Skeletal muscle cell (primary cell): ENCODE measurements around the gene ULBP2.
"Not testable (repeated sequence)": the region's sequence is repeated elsewhere in the genome, so short reads cannot be mapped to it uniquely, and the experiment has no call there.

Source experiments
- DNase-seq: peaks from one replicate; pipeline ENCODE4 v3.0.0-alpha.2; 2010; ENCODE audit warnings: low read depth
- H3K4me3 ChIP-seq: 2 replicates; pipeline ENCODE4 v1.5.1; 2011; ENCODE audit warnings: low read depth, mild to moderate bottlenecking, control low read depth, low read length, moderate library complexity

The ULBP2 gene

DNA sequence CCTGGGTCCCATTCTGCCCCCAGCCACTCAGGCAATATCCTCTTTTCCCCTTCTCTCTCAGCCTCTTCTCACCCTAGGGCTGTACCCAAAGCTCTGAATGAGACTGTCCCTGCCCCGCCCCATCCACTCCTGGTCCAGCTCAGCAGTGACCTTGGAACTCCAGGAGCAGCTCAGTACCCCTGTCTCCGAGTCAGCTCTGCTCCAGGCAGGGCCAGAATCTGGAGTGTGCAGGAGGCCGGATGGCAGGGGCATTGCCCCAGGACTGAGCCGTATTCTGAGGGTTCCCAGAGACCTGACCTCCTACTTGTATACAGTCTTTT lies 16.9 kb upstream of the ULBP2 start:
- no peak overlapping the region for H3K4me3 ChIP-seq
- DNase-seq = no peak

DNA sequence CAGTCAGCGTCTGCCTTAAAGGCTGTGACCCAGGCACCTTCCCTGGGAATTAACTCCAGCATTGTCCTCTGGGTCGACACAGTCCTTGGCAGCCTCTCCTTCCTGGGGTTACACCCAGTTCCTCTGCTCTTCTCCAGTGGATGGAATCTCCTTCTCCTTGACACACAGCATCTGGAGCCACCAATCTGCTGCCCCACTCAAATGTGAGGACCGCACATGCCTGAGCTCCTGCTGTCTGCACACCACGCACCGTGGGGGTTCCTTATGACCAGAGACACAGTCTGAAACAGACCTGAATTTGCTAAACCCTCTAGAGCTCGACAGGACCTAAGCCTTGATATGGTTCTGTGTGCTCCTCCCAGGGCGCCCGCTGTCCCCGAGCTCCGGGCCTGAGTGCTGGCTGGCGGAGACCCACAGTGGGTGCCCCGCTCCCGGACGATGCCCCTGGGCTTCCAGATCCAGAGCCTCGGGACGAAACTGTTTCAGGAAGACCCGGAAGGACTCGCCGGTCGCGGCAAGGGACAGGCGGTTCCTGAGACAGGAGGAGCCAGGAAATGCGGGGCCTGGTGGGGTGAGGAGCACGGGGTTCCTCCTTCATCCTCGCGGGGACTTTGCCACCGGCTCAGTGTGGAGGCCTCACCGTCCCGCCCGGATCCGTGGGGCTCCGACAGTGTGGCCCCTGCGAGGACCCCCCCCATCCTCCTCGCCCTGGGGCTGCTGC lies 16.4 kb upstream of the ULBP2 start:
- DNase-seq = no peak
- peak overlapping the region; percentile 51 for H3K4me3 ChIP-seq

DNA sequence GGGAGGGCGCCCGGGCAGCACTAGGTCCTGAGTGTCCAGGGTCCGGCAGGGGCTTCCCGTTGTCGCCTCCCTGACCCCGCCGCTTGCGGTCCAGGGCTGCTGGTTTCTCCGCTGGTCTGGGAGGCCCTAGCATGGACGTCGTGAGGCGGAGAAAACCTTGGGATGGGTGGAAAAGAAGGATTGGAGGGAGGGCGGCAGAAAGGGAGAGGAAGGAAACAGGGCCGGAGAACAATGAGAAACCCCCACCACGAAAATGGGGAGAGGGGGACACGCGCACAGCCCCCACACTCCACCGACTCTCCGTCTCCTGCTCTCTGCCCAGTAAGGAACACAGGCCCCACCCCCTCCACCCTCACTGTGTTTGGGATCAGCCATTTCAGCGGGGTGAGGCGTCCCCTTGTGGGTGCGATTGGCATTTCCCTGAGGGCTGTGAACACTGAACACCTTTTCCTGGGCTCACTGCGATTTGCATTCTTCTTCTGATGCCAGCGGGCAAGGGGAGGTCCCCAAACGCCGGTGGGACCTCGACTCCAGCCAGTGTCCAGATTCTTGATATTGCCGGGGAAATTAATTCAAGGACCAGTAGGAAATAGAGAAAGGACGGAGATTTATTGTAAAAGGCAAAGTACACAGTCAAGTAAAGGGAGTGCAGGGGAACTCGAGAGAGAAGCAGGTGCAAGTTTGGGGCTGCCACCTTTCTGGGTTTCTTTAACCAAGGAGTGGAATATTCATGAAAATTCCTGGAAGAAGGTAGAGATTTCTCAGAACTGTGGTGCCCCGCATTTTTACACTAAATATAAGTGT lies 15.6 kb upstream of the ULBP2 start:
- H3K4me3 ChIP-seq = peak overlapping the region; percentile 51
- DNase-seq = no peak

DNA sequence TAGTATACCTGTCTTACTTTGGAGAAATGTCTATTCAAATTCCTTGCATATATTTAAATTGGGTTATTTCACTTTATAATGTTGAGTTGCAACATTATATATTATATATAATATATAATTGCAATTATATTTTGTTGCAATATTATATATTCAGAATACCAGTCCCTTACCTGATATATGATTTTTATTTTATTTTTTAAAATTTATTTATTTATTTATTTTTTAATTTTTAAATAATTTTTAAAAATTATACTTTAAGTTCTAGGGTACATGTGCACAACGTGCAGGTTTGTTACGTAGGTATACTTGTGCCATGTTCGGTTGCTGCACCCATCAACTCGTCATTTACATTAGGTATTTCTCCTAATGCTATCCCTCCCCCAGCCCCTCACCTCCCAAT lies 14.8 kb upstream of the ULBP2 start:
- DNase-seq, H3K4me3 ChIP-seq: not testable (repeated sequence)

DNA sequence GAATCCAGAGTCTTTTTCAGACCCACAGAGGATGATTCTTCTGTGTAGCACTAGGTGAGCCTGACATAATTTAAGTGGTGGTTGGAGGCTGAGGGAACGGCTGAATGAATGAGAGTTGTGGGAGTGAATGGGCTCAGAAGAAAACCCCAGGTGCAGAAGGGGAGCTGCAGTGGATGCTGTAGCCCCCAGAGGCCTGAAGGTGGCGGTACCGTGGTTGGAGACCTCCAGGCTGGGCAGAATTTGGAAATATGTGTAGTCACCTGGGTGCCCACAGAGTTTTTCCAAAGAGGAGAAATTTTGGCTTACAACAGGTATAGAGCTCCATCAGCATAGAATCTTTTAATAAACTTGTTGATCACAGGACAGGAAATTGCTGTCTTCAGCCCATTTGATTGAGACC lies 12.4 kb upstream of the ULBP2 start:
- DNase-seq = no peak
- H3K4me3 ChIP-seq = no peak overlapping the region

DNA sequence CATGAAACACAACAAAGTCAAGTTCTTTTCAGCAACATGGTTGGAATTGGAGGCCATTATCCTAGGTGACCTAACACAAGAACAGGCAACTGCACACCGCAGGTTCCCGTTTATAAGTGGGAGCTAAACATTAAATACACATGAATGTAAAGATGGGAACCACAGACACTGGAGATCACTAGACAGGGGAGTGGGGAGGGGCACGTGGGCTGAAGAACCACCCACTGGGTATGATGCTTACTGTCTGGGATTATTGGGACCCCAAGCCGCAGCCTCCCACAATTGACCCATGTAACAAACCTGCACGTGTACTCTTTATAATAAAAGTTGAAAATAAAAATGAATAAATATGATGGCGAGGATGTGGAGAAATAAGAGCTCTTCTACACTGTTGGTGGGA lies 10.3 kb upstream of the ULBP2 start:
- no peak overlapping the region for H3K4me3 ChIP-seq
- no peak for DNase-seq

DNA sequence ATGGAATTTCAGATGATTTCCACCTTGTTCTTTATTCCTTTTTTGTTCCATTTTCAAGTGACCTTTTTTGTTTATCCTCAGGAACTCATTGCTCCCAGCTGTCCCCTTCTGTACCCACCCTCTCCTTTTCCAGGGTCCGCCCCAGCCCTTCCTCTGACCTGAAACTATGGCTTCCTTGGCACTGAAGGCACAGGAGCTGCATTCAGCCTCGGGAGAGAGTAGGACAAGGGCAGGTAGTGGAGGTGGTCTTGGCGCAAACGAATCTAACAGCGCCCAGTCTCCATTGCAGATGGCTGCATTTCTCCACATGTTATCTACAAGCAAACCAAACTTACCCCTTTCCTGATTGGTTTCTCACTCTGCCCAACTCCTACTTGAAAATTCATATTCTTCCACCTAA lies 8.8 kb upstream of the ULBP2 start:
- no peak overlapping the region for H3K4me3 ChIP-seq
- no peak for DNase-seq

DNA sequence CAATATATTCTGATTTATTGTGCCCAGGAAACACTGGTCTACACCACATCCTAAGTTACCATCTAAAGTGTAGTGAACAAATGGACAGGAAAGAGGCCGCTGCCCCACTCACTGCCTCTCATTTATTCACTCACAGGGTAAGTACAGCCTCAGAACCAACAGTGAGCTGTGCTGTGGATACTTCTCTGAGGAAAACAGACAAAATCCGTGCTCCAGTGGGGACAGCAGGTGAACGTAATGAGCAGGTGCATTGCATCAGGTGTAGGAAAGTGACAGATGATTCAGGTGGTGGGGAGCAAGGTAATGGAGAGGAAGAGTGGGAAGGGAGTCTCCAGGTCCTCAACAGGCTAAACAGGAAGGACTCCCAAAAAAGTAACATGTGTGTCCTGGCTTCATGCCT lies 8.4 kb upstream of the ULBP2 start:
- DNase-seq = no peak
- no peak overlapping the region for H3K4me3 ChIP-seq

DNA sequence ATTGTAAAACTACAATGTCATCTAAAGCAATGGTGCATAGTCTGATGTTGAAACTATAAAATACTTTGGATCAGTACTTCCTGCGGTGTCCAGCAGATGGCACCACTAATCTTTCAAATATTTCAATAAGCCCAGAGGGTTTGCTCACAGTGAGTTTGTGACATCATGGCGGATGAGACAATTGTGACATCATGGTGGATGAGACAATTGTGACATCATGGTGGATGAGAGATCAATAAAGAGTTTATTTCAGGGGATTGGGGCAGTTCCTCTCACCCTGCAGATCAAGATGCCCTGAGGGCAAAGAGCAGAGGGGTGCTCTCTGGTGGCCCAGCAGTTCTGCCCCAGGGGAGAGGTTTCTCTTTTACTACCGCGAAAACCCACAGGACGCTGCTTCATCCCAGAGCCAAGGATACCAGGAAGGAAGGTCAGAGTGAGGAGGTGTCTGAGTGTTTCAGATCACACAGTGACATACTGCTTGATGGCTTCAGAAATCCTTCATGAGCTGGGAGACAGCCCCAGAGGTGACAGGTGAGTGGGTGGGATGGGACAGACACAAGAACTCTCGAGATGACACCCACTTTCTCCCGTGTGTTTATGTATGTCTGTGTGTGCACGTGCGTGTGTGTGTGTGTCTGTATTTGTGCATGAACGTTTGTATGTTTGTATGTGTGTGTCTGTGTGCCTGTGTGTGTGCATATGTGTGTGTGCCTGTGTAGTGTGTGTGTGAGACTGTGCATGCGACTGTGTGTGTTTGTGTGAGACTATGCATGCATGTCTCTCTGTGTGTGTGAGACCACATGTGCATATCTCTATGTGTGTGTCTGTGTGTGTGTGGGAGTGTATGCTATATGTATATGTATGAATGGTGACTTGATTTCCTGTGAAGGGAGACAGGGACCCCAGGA lies 7.3 kb upstream of the ULBP2 start:
- H3K4me3 ChIP-seq = no peak overlapping the region
- DNase-seq = peak; percentile 19

DNA sequence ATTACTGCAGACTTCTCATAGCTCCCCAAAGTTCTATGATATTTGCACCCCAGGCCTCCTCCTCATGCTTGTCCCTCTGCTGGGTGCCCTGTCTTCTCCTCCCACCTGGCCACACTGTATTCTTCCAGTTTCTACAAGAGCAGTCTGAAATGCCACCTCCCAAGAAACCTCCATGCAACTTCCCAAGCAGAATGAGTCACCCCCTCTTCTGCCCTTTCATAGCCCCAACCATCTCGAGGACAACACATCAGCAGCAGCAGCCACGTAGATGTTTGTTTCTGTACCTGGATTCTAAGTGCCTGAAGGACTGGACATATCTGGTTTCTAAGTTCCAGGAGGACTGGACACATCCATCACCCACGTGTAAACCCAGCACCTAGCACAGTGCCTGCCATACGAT lies 6.6 kb upstream of the ULBP2 start:
- no peak for DNase-seq
- H3K4me3 ChIP-seq = no peak overlapping the region

DNA sequence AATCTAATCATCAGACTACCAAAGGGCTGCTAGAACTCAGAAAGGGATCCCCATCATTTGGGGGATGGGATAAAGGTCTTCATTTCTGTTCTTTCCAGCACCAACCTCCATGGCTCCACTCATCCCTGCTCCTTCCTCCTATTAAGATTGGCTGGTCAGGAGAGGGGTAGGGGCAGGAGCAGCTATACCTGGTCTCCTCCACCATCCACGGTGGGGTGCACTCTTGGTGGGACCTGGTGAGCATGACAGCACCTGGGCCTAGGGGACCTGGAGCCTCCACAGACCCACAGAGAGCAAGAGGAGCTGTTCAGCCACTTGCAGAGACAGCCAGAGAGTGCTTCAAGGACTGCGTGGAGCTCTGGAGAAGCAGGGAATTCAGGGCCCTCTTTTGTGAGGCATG lies 6.1 kb upstream of the ULBP2 start:
- DNase-seq = no peak
- H3K4me3 ChIP-seq = no peak overlapping the region

DNA sequence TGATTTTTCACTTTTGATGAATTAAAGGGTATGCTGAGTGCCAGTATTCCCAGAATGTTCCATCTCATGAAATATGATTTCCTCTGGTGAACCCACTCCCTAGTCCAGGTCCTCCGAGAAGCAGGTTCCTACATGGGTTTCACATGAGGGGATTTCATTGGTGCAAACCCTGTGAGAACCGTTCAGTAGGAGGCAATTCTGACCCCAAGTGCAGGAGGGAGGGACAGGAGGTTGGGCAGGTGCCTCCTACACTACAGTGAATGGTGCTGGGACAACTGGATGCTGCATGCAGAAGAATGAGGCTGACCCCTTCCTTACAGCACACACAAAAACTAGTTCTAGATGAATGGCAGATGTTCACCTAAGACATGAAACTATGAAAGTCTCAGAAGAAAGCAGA lies 5.1 kb upstream of the ULBP2 start:
- no peak for DNase-seq
- no peak overlapping the region for H3K4me3 ChIP-seq

DNA sequence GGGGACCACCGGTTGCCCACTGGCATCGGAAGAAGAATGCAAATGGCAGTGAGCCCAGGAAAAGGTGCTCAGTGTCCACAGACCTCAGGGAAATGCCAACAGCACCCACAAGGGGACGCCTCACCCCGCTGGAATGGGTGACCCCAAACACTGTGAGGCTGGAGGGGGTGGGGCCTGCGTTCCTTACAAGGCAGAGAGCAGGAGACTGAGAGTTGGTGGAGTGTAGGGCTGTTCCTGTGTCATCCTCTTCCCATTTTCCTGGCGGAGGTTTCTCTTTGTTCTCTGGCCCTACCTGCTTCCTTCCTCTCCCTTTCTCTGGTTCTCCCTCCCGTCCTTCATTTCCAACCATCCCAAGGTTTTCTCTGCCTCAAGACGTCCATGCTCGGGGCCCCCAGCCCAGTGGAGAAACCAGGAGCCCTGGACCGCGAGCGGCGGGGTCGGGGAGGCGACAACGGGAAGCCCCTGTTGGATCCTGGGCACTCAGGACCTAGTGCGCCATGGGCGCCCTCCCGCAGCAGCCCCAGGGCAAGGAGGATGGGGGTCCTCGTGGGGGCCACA lies 3.7 kb upstream of the ULBP2 start:
- H3K4me3 ChIP-seq = peak overlapping the region; percentile 52
- not testable (repeated sequence) for DNase-seq

DNA sequence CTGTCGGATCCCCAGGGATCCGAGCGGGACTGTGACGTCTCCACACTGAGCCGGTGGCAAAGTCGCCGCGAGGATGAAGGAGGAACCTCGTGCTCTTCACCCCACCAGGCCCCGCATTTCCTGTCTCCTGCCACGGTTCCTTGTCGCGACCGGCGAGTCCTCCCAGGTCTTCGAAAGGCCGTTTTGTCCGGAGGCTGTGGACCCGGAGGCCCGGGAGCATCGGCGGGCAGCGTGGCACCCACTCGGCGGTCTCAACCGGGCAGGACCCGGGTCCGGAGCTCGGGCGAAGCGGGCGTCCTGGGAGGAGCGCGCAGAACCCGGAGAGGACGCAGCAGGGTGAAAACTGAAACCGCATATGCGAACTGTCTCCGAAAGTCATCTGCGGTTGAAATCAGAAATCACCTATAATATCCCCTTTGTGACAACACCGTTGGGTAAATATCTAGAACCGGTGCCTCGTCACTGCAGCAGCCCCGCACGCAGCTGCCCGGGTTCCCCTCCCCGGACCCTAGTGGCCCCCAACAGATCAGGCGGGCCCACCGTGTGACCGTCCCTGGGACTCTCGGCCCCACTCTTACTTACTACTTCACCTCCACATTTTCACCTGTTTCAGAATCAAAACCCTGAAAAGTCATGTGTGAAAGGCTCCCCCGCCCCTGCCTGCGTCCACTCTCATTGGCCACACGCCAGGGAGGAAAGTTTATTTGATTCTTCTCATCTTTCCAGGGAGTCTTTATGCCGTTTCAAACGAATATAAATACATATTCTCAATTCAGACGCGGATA lies 3.1 kb upstream of the ULBP2 start:
- peak overlapping the region; percentile 52 for H3K4me3 ChIP-seq
- DNase-seq = no peak

DNA sequence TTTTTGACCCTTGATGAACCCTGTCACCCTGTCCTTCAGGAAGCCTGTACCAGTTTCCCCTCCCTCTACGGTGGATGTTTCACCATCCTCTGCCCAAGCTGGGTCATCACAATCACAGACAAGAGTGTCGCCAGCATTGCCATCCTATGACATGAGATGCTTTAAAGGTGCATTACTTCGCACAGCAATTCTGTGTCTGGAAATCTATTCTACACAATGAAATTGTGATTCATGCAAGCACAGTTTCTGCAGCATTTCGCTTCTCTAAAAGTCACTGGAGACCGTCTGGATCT lies 2.5 kb upstream of the ULBP2 start:
- H3K4me3 ChIP-seq = no peak overlapping the region
- no peak for DNase-seq

DNA sequence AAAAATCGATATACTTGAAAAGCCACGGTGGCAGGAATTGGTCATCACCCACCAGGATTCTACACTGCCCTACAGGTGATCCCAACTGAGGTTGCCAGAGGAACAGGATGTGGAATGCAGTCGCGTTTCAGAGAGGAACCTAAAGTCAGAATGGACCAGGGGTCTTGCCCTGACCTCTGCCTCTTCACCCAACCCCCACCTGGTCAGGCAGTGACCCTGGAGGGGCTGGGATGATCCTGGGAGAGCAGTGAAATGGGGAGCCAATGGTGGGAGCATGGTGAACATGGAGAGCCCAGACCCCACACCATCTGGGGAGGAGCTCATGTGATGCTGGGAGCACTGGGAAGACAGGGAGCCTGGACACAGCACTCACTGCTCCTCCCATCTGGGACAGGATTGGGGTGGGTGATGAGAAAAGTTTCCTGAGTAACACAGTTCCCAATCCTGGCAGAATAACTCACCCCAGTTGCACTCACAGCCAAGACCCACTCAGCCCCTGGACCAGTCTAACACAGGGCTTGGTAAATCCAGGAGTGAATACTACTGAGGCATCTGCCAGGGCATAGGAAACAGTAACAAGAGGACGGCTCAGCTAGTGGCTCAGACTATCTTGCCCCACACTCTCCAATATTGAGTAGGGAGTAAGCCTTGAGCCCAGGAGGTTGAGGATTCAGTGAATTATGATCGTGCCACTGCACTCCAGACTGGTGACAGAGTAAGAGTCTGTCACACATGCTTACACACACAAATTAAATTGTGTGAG lies 1.7 kb upstream of the ULBP2 start:
- DNase-seq = no peak
- no peak overlapping the region for H3K4me3 ChIP-seq

DNA sequence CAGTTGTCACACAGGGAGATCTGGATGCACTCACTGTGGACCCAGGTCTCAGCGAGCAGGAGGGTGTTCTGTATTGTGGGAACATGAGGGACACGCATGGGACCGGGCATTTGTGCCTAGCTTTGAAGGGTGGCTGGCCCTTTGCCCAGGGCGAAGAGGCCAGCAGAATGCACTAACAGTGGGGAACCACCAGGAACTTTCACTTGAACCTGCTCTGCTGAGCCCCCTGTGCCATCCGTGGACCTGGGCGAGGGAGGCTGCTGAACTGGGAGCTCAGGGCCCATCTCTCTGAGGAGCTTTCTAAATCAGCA lies 1.2 kb upstream of the ULBP2 start:
- no peak for DNase-seq
- H3K4me3 ChIP-seq = no peak overlapping the region

DNA sequence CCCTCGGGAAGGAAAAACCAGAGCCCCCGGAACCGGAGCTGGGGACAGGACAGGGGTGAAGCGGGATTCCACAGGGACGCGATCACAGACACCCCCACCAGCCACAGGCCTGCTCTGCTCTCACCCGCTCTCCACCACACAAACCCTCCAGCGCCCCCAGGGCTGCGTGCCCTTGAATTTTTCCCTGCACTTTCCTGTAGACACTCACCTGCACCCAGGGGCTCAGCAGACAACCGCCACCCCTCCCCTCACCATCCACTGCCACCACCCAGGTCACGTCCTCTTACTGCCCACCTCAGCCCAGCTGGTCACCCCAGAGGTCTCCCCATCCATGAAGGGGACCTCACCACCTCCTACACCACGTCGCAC lies 631 bp downstream of the ULBP2 start:
- no peak for DNase-seq
- peak overlapping the region; percentile 58 for H3K4me3 ChIP-seq

DNA sequence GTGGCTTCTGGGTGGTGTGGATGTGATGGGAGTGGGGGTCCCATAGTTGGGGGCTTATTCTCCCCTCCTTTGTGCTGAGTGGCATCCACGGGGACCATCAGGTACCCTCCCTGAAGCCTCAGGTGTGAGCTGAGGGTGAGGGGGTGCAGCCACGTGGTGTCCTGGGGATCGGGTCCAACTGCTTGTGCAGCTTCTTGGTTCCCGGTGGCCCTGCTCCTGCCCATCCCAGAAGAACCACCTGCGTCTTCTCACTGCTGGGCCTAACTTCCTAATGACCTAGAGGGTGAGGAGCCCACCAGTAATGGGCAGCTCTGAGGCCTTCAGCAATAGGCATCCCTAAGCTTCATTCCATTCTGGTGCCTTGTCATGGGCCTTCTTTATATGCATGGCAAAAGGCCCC lies 1.5 kb downstream of the ULBP2 start:
- H3K4me3 ChIP-seq, DNase-seq: not testable (repeated sequence)
